Testis (tissue), 2 donors: Measurements from ENCODE around the gene CCDC80.
A peak's percentile ranks its signal among the peaks of the same experiment; 100 is the strongest.

Source experiments
- POLR2A ChIP-seq: fragments of 450-650 bp; IDR thresholded peaks from one replicate; pipeline ENCODE4 v1.6.1; 2017; ENCODE audit warnings: antibody characterized with exemption, mild to moderate bottlenecking, moderate library complexity
- TF ChIP-seq, protein P1 (sequence below), 3 experiments: fragments of 450-650 bp in 2 of 3; fragments of 200-600 bp in 1 of 3; sonication (generic) in 1 of 3; IDR thresholded peaks; one replicate each; pipeline ENCODE4 v1.5.1; 2016 to 2019; ENCODE audit warnings: antibody characterized with exemption in 3 of 3, mild to moderate bottlenecking in 2 of 3, moderate library complexity in 1 of 3

DNA sequence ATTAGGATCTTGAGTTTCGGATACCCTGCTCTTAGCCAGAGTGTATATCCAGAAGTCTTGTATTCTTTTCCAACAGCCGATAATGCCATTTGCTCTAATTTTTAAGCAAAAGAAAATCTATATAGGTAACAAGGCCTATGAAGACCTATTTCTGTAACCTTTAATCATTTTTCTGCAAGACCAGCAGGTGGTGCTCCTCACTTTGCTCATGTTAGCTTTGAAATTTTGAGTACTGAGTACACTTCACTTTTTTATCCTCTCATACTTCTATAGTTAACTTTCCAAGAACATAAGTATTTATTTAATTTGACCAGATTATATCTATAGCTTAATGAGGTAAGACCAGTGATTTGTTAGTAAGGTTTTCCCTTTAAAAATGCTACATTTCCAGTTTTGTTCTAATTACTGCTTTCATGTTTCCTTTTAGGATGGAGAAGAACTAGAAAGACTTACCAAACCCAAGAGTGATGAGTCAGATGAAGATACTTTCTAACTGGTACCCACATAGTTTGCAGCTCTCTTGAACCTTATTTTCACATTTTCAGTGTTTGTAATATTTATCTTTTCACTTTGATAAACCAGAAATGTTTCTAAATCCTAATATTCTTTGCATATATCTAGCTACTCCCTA lies 58.6 kb downstream of the CCDC80 start:
- TF ChIP-seq, protein P1, sequence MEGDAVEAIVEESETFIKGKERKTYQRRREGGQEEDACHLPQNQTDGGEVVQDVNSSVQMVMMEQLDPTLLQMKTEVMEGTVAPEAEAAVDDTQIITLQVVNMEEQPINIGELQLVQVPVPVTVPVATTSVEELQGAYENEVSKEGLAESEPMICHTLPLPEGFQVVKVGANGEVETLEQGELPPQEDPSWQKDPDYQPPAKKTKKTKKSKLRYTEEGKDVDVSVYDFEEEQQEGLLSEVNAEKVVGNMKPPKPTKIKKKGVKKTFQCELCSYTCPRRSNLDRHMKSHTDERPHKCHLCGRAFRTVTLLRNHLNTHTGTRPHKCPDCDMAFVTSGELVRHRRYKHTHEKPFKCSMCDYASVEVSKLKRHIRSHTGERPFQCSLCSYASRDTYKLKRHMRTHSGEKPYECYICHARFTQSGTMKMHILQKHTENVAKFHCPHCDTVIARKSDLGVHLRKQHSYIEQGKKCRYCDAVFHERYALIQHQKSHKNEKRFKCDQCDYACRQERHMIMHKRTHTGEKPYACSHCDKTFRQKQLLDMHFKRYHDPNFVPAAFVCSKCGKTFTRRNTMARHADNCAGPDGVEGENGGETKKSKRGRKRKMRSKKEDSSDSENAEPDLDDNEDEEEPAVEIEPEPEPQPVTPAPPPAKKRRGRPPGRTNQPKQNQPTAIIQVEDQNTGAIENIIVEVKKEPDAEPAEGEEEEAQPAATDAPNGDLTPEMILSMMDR (IDR thresholded peaks at IDR 0.05) = peak; percentile 15 to 49 (median 37)
- TF ChIP-seq POLR2A = no peak
